Umbilical cord (tissue), 2 donors: ENCODE data around the gene PRDM10. TPM values are rescaled to one million over a fixed set of nuclear protein-coding genes. Genes with fewer than 3 reads are reported as not detected.
"Not testable (repeated sequence)": the region's sequence is repeated elsewhere in the genome, so short reads cannot be mapped to it uniquely, and the experiment has no call there.

Source experiments
- DNase-seq: peaks from one replicate; pipeline ENCODE4 v3.0.0-alpha.2; 2015; ENCODE audit warnings: low spot score
- total RNA-seq: library from RNA; depleted of rRNA; stranded (reverse); fragments of >200 nt; gene quantifications from one replicate; pipeline ENCODE4 v1.2.3, GENCODE V29; 2014; ENCODE audit warnings: low replicate concordance; ENCODE audit not compliant: insufficient read depth

Gene PRDM10
- total RNA-seq, 1 donor from 2014 or later, result 1.9 TPM

- DNase-seq, result peak; percentile 87
Observed at GRCh38 chr11:129895126-129896041, 107.3 kb downstream of the PRDM10 start, which contains the start of gene NFRKB. TSS of gene NFRKB (minus strand) at chr11:129895578. CDS start at chr11:129892849, 2,729 bp downstream.

- DNase-seq, result peak; percentile 24
Observed at GRCh38 chr11:129894278-129895125, 108.1 kb downstream of the PRDM10 start.

- no peak for DNase-seq
Observed at GRCh38 chr11:129888451-129888850, 114.2 kb downstream of the PRDM10 start.

- no peak for DNase-seq
Observed at GRCh38 chr11:129885381-129885780, 117.3 kb downstream of the PRDM10 start.

GRCh38 chr11:129884581-129884980 lies 118.1 kb downstream of the PRDM10 start:
- DNase-seq, result no peak

DNA sequence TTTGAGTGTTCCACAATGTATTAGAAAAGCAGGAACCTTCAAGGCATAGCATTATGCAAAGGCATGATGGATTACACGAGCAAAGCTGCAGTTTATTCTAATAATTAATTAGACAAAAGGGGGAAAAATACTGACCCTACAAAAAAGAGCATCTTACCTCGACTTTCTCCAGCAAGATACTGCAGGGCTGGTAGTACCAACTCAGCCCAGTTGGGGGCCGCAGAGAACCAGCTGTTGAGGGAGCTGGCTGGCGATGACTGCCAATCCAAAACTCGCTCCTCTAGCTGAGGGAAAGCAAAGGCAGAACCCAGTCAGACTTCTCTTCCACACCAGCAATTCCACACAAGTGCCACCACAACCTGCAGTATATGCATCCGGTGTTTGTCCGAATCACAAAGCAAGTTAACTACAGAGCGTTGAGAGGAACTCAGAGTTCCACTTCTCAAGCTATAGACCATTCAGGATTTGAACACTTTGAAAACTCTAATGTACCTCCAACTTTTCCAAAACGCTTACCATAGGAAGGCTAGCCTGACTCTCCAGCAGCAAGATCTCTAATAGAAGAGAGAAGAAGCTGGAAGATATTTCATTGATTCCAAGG lies 121.0 kb downstream of the PRDM10 start:
- DNase-seq, result peak; percentile 12

DNA sequence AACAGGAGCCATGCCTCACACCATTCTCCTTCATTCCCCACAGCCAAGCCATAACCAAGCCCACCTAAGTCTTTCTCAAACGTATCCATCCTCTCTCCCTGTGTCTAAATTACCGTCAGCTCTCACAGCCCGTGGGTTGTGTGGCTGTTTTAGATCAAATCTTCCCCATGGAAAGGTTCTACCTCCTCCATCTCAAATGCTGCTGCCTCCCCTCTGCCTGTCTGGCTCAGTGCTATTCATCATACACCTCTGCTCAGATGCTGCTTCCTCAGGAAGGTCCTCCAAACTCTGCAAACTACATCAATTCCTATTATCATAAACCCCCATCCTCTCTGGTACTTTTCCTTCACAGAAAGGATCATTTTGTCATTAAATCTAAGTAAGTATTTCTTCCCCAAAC lies 122.3 kb downstream of the PRDM10 start:
- no peak for DNase-seq

DNA sequence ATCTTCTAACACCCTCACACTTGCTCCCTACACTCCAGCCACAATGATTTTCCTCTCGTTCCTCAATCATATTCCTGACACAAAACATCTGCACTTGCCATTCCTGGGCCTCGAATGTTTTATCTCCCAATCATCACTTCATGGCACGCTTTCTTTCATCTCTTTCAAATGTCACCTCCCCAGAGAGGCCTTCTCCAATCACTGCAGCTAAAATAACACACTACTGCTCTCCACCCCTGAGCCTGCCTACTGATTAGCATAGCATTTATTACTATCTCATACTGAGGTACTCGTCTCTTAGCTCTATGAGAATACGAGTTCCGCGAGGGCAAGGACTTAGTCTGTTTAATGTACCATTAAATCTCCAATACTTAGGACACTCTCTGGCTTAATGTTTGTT lies 130.7 kb downstream of the PRDM10 start:
- DNase-seq, result no peak

DNA sequence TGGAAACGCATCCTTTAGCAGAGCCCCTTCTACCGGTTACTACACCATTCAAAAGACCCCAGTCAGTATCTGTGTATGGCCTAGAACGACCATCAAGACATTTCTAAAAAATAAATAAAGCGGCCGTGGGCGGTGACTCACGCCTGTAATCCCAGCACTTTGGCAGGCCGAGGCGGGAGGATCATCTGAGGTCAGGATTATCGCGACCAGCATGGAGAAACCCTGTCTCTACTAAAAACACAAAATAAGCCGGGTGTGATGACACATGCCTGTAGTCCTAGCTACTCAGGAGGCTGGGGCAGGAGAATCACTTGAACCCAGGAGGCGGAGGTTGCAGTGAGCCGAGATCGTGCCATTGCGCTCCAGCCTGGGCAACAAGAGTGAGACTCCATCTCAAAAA lies 134.0 kb downstream of the PRDM10 start:
- DNase-seq, result not testable (repeated sequence)

GRCh38 chr11:129866311-129866710 lies 136.3 kb downstream of the PRDM10 start:
- no peak for DNase-seq

DNA sequence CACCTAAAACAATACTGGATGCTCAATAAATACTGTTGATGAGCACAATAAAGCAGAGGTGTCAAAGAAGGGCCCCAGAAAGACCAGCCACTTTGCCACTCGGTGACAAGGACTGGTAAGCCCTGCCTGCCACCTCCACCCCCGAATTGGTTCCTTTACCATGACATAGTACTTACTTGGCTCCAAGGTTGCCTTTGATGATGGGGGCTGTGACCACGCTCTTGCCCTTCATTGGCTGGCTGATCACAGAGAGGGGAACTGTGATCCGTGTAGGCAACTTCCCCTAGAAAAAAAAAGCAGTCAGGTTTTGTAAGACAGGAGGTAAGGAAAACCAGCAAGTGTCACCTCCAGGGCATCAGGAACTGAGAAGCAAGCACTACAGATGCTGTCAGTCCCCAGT lies 136.9 kb downstream of the PRDM10 start:
- DNase-seq, result no peak

- DNase-seq, result no peak
Observed at GRCh38 chr11:129864811-129865210, 137.8 kb downstream of the PRDM10 start.

- DNase-seq, result peak; percentile 96
Observed at GRCh38 chr11:129861702-129862522, 140.7 kb downstream of the PRDM10 start.

GRCh38 chr11:129856036-129856435 lies 146.6 kb downstream of the PRDM10 start:
- DNase-seq, result no peak

- no peak for DNase-seq
Observed at GRCh38 chr11:129855086-129855485, 147.5 kb downstream of the PRDM10 start.

GRCh38 chr11:129854232-129854805 lies 148.3 kb downstream of the PRDM10 start:
- DNase-seq, result no peak

DNA sequence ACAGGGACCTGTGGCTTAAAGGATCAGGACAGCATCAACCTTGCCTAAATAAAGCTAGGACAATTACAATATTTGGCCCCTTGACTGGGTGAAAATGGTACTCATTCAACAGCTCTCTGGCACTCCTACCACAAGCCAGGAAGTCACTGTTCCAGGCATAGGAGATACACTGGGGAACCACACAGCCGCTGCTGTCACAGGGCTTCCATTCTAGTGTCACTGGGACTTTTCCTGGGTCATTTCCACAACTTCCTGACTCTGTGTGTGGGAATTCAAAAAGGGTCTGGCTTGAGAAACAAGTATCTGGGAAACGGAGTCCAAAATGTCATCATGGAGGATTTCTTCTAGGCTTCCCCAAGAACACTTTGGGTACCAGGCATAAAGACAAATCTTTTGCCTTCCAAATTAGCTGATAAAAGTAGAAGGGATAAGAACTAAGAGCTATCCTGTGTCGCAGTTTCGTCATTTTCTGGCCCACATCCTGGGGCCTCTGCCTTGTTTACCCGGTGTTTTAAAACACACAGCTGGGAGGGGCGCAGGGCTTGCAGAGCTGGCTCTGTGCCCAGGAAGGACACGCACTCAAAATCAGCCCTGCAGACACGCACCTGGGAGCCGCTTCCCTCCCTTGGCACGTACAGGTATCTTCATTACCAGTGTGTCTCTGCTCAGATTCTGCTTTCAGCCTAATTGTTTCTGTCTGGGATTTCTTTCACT lies 149.0 kb downstream of the PRDM10 start:
- DNase-seq, result peak; percentile 78

- no peak for DNase-seq
Observed at GRCh38 chr11:129852125-129852740, 150.4 kb downstream of the PRDM10 start.
